Measurements from ENCODE around the gene PARD3B. TPM values are rescaled to one million over a fixed set of nuclear protein-coding genes. Genes with fewer than 3 reads are reported as not detected.

PARD3B gene
- total RNA-seq, 1 experiment from 2014 or later = 2.0 TPM

DNA sequence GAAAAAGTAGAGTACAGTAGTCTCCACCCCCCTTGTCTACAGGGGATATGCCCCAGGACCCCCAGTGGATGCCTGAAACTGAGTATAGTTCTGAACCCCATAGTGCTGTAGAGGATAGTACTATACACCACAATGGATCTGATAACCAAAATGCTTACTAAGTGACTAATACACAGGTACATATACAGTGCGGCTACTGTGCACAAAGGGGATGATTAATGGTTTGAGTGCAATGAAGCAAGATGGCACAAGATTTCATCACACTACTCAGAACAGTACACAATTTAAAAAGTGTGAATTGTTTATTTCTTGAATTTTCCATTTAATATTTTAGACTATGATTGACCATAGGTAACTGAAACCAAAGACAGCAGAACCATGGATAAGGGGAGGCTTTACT, 690.2 kb downstream of the PARD3B start:
- H3K27me3 ChIP-seq (ENCODE audit: insufficient read depth, low read length) = no peaks in the 10 kb centered on the region
- H3K79me2 ChIP-seq (ENCODE audit: insufficient read depth, low read length) = no peaks in the 10 kb centered on the region
- no TSS peak for BruUV-seq (replicated peaks)
- no peaks in the 10 kb centered on the region for H3K36me3 ChIP-seq (ENCODE audit: control insufficient read depth in 1 of 2, insufficient read depth in 2 of 2, low read length in 2 of 2)
- RAD21 ChIA-PET (ENCODE audit: low non-redundant PET in 1 of 2, low total read pairs in 2 of 2, uncharacterized antibody in 2 of 2, unreplicated experiment in 2 of 2) = no interaction called here
- H2AFZ ChIP-seq (ENCODE audit: low read depth, low read length, poor library complexity, severe bottlenecking) = no peak overlapping the region
- POLR2A ChIA-PET = no interaction called here
- H3K9ac ChIP-seq (ENCODE audit: low read length) = no peak overlapping the region
- no peaks in the 10 kb centered on the region for H3K9me2 ChIP-seq (ENCODE audit: insufficient read depth)
- ATAC-seq (no peak), DNase-seq (ENCODE audit: low read depth, low spot score) (peak; percentile 2)
- H4K20me1 ChIP-seq (ENCODE audit: insufficient read depth) = no peaks in the 10 kb centered on the region
- intact Hi-C loops (cut with micrococcal nuclease) = no loop called here
- no peaks in the 10 kb centered on the region for H3K9me3 ChIP-seq (ENCODE audit: control insufficient read depth in 1 of 2, insufficient read depth in 1 of 2, low read depth in 1 of 2, low read length in 2 of 2)
- H3K27ac ChIP-seq (ENCODE audit: low read depth, low read length) = no peak overlapping the region
- H3K4me2 ChIP-seq (ENCODE audit: low read length) = no peak overlapping the region
- H3K4me3 ChIP-seq (replicated peaks in 1 of 2; ENCODE audit: low read depth in 1 of 2, low read length in 2 of 2) = no peak overlapping the region
- TF ChIP-seq FOSL1 (IDR thresholded peaks at IDR 0.05; ENCODE audit: low read depth) (0 out of 2 replicates have a peak, but pooled peaks have one; percentile 10), CEBPB (IDR thresholded peaks at IDR 0.05; ENCODE audit: low read depth) (peak; percentile 62)
- TF ChIP-seq, protein P1, sequence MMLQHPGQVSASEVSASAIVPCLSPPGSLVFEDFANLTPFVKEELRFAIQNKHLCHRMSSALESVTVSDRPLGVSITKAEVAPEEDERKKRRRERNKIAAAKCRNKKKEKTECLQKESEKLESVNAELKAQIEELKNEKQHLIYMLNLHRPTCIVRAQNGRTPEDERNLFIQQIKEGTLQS (IDR thresholded peaks at IDR 0.05) = no peak
- H3K4me1 ChIP-seq (ENCODE audit: control insufficient read depth in 1 of 2, insufficient read depth in 2 of 2, low read length in 2 of 2) = no peaks in the 10 kb centered on the region
- CTCF ChIA-PET = no interaction called here

GRCh38 chr2:205237524-205237923, 692.2 kb downstream of the PARD3B start:
- H3K79me2 ChIP-seq (ENCODE audit: insufficient read depth, low read length) = no peaks in the 10 kb centered on the region
- no peaks in the 10 kb centered on the region for H3K9me2 ChIP-seq (ENCODE audit: insufficient read depth)
- intact Hi-C loops (cut with micrococcal nuclease) = no loop called here
- no peaks in the 10 kb centered on the region for H4K20me1 ChIP-seq (ENCODE audit: insufficient read depth)
- DNase-seq (ENCODE audit: low read depth, low spot score) (no peak), ATAC-seq (no peak)
- H3K9me3 ChIP-seq (ENCODE audit: control insufficient read depth in 1 of 2, insufficient read depth in 1 of 2, low read depth in 1 of 2, low read length in 2 of 2) = no peaks in the 10 kb centered on the region
- ChIA-PET CTCF (no interaction called here), RAD21 (ENCODE audit: low non-redundant PET in 1 of 2, low total read pairs in 2 of 2, uncharacterized antibody in 2 of 2, unreplicated experiment in 2 of 2) (no interaction called here), POLR2A (no interaction called here)
- H3K9ac ChIP-seq (ENCODE audit: low read length) = no peak overlapping the region
- BruUV-seq (replicated peaks) = no TSS peak
- no peak for TF ChIP-seq POLR2AphosphoS5 (IDR thresholded peaks at IDR 0.05; ENCODE audit: low read depth, low read length)
- TF ChIP-seq, protein P2, sequence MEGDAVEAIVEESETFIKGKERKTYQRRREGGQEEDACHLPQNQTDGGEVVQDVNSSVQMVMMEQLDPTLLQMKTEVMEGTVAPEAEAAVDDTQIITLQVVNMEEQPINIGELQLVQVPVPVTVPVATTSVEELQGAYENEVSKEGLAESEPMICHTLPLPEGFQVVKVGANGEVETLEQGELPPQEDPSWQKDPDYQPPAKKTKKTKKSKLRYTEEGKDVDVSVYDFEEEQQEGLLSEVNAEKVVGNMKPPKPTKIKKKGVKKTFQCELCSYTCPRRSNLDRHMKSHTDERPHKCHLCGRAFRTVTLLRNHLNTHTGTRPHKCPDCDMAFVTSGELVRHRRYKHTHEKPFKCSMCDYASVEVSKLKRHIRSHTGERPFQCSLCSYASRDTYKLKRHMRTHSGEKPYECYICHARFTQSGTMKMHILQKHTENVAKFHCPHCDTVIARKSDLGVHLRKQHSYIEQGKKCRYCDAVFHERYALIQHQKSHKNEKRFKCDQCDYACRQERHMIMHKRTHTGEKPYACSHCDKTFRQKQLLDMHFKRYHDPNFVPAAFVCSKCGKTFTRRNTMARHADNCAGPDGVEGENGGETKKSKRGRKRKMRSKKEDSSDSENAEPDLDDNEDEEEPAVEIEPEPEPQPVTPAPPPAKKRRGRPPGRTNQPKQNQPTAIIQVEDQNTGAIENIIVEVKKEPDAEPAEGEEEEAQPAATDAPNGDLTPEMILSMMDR (IDR thresholded peaks at IDR 0.05 in 2 of 3, conservative IDR thresholded peaks at IDR 0.05 in 1 of 3; ENCODE audit: borderline replicate concordance in 1 of 3, insufficient read depth in 1 of 3, low read depth in 2 of 3, low read length in 2 of 3) = peak in 2 of 3 experiments; percentile 6 to 35; a peak in 2 of 6 replicates
- H3K4me3 ChIP-seq (replicated peaks in 1 of 2; ENCODE audit: low read depth in 1 of 2, low read length in 2 of 2) = no peak overlapping the region
- H3K4me2 ChIP-seq (ENCODE audit: low read length) = no peak overlapping the region
- H3K36me3 ChIP-seq (ENCODE audit: control insufficient read depth in 1 of 2, insufficient read depth in 2 of 2, low read length in 2 of 2) = no peaks in the 10 kb centered on the region
- H3K27me3 ChIP-seq (ENCODE audit: insufficient read depth, low read length) = no peaks in the 10 kb centered on the region
- no peak overlapping the region for H2AFZ ChIP-seq (ENCODE audit: low read depth, low read length, poor library complexity, severe bottlenecking)
- no peaks in the 10 kb centered on the region for H3K4me1 ChIP-seq (ENCODE audit: control insufficient read depth in 1 of 2, insufficient read depth in 2 of 2, low read length in 2 of 2)
- H3K27ac ChIP-seq (ENCODE audit: low read depth, low read length) = no peak overlapping the region
